ENCODE data around the gene GIN1. TPM values are rescaled to one million over a fixed set of nuclear protein-coding genes. Genes with fewer than 3 reads are reported as not detected.

The GIN1 gene
- total and polyA plus RNA-seq, 4 donors: 1.8 to 6.4 (median 4.0) TPM

- H3K27me3 ChIP-seq (ENCODE audit: control insufficient read depth in 4 of 4, insufficient read depth in 4 of 4, low read length in 3 of 4): no peaks in the 10 kb centered on the region
- H3K4me1 ChIP-seq (ENCODE audit: control insufficient read depth in 4 of 4, insufficient read depth in 4 of 4, low read length in 3 of 4): no peaks in the 10 kb centered on the region
- WGBS: 96% methylated on average over 1 of the region's 1 CpG
- no peak overlapping the region for H3K9ac ChIP-seq (ENCODE audit: low read depth in 1 of 2, low read length in 2 of 2)
- no peak overlapping the region for H3K4me3 ChIP-seq (ENCODE audit: low read depth in 1 of 3, low read length in 3 of 3)
- H3K27ac ChIP-seq (ENCODE audit: low read depth in 1 of 2, low read length in 2 of 2): no peak overlapping the region
- H3K36me3 ChIP-seq (ENCODE audit: control insufficient read depth in 4 of 4, insufficient read depth in 3 of 4, low read depth in 1 of 4, low read length in 3 of 4): peaks cover 0 to 14% (median 8%) of the 10 kb centered on the region in 4 donors
- DNase-seq (ENCODE audit: low spot score): no peak
- TF ChIP-seq HNF4A (conservative IDR thresholded peaks at IDR 0.05): no peak
- peaks cover 0 to 3% (median 0%) of the 10 kb centered on the region in 4 donors for H3K9me3 ChIP-seq (ENCODE audit: control insufficient read depth in 4 of 4, low read length in 3 of 4)
Observed at GRCh38 chr5:103093727-103094126, 26.2 kb downstream of the GIN1 start.

GRCh38 chr5:103092676-103093075, 27.3 kb downstream of the GIN1 start:
- no peak overlapping the region for H3K27ac ChIP-seq (ENCODE audit: low read depth in 1 of 2, low read length in 2 of 2)
- H3K27me3 ChIP-seq (ENCODE audit: control insufficient read depth in 4 of 4, insufficient read depth in 4 of 4, low read length in 3 of 4): no peaks in the 10 kb centered on the region
- H3K9me3 ChIP-seq (ENCODE audit: control insufficient read depth in 4 of 4, low read length in 3 of 4): peaks cover 0 to 3% (median 0%) of the 10 kb centered on the region in 4 donors
- H3K36me3 ChIP-seq (ENCODE audit: control insufficient read depth in 4 of 4, insufficient read depth in 3 of 4, low read depth in 1 of 4, low read length in 3 of 4): peaks cover 0 to 18% (median 11%) of the 10 kb centered on the region in 4 donors
- H3K9ac ChIP-seq (ENCODE audit: low read depth in 1 of 2, low read length in 2 of 2): no peak overlapping the region
- whole genome bisulfite sequencing: 95% methylated on average over 3 of the region's 3 CpGs
- DNase-seq (ENCODE audit: low spot score): no peak
- H3K4me1 ChIP-seq (ENCODE audit: control insufficient read depth in 4 of 4, insufficient read depth in 4 of 4, low read length in 3 of 4): no peaks in the 10 kb centered on the region
- no peak for TF ChIP-seq SP1 (IDR thresholded peaks at IDR 0.05)
- TF ChIP-seq GABPA (IDR thresholded peaks at IDR 0.05 in 1 of 2, conservative IDR thresholded peaks at IDR 0.05 in 1 of 2): no peak
- TF ChIP-seq CTCF (IDR thresholded peaks at IDR 0.05; ENCODE audit: low read depth, low read length, missing input control): no peak
- no peak for TF ChIP-seq REST (IDR thresholded peaks at IDR 0.05)
- no peak for TF ChIP-seq RXRA (IDR thresholded peaks at IDR 0.05)
- TF ChIP-seq RAD21 (IDR thresholded peaks at IDR 0.05): no peak
- no peak for TF ChIP-seq ZBTB33 (IDR thresholded peaks at IDR 0.05)
- no peak for TF ChIP-seq HNF4A (conservative IDR thresholded peaks at IDR 0.05)
- no peak for TF ChIP-seq ATF3 (IDR thresholded peaks at IDR 0.05)
- H3K4me3 ChIP-seq (ENCODE audit: low read depth in 1 of 3, low read length in 3 of 3): no peak overlapping the region

All from liver (tissue), 9 donors.